Measurements from ENCODE around the gene CHCHD4.

CHCHD4 gene

DNA sequence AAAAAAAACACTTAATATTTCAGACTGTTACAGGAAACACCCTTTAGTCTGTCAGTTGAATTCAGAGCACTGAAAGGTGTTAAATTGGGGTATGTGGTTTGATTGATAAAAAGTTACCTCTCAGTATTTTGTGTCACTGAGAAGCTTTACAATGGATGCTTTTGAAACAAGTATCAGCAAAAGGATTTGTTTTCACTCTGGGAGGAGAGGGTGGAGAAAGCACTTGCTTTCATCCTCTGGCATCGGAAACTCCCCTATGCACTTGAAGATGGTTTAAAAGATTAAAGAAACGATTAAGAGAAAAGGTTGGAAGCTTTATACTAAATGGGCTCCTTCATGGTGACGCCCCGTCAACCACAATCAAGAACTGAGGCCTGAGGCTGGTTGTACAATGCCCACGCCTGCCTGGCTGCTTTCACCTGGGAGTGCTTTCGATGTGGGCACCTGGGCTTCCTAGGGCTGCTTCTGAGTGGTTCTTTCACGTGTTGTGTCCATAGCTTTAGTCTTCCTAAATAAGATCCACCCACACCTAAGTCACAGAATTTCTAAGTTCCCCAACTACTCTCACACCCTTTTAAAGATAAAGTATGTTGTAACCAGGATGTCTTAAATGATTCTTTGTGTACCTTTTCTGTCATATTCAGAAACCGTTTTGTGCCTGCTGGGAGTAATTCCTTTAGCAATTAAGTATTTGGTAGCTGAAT lies 18.0 kb upstream of the CHCHD4 start:
- no peak for DNase-seq (ENCODE audit: low read depth)
- H3K4me3 ChIP-seq (ENCODE audit: control insufficient read depth, low read depth, low read length): no peak overlapping the region
- TF ChIP-seq, protein P1, sequence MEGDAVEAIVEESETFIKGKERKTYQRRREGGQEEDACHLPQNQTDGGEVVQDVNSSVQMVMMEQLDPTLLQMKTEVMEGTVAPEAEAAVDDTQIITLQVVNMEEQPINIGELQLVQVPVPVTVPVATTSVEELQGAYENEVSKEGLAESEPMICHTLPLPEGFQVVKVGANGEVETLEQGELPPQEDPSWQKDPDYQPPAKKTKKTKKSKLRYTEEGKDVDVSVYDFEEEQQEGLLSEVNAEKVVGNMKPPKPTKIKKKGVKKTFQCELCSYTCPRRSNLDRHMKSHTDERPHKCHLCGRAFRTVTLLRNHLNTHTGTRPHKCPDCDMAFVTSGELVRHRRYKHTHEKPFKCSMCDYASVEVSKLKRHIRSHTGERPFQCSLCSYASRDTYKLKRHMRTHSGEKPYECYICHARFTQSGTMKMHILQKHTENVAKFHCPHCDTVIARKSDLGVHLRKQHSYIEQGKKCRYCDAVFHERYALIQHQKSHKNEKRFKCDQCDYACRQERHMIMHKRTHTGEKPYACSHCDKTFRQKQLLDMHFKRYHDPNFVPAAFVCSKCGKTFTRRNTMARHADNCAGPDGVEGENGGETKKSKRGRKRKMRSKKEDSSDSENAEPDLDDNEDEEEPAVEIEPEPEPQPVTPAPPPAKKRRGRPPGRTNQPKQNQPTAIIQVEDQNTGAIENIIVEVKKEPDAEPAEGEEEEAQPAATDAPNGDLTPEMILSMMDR (IDR thresholded peaks at IDR 0.05; ENCODE audit: control insufficient read depth, insufficient read depth, low read depth, low read length, missing control alignments): no peak

DNA sequence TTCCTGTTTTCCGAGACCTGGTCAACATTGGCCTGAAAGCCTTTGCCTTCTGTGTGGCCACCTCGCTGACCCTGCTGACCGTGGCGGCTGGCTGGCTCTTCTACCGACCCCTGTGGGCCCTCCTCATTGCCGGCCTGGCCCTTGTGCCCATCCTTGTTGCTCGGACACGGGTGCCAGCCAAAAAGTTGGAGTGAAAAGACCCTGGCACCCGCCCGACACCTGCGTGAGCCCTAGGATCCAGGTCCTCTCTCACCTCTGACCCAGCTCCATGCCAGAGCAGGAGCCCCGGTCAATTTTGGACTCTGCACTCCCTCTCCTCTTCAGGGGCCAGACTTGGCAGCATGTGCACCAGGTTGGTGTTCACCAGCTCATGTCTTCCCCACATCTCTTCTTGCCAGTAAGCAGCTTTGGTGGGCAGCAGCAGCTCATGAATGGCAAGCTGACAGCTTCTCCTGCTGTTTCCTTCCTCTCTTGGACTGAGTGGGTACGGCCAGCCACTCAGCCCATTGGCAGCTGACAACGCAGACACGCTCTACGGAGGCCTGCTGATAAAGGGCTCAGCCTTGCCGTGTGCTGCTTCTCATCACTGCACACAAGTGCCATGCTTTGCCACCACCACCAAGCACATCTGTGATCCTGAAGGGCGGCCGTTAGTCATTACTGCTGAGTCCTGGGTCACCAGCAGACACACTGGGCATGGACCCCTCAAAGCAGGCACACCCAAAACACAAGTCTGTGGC lies 17.1 kb upstream of the CHCHD4 start:
- TF ChIP-seq, protein P1 (IDR thresholded peaks at IDR 0.05; ENCODE audit: control insufficient read depth, insufficient read depth, low read depth, low read length, missing control alignments): no peak
- H3K4me3 ChIP-seq (ENCODE audit: control insufficient read depth, low read depth, low read length): no peak overlapping the region
- DNase-seq (ENCODE audit: low read depth): no peak

DNA sequence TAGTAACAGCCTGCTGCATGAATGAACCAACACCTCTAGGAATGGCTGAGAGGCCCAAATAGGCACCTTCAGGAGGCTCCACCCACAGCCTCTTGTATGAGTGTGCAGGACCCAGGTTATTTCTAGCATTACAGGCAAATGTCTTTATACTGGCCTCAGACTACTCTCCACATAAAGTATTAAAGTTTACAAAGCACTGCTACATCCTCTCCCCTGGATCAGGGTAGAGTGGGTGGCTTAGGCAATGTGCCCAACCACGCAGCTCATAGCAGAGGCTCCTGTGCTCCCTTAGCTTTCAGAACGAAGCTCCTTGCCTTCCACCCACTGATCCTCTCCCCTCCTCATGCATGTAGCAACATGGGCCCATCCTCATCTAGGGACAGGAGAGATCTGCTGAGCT lies 16.5 kb upstream of the CHCHD4 start:
- TF ChIP-seq, protein P1 (IDR thresholded peaks at IDR 0.05; ENCODE audit: control insufficient read depth, insufficient read depth, low read depth, low read length, missing control alignments): no peak
- no peak for DNase-seq (ENCODE audit: low read depth)
- H3K4me3 ChIP-seq (ENCODE audit: control insufficient read depth, low read depth, low read length): no peak overlapping the region

DNA sequence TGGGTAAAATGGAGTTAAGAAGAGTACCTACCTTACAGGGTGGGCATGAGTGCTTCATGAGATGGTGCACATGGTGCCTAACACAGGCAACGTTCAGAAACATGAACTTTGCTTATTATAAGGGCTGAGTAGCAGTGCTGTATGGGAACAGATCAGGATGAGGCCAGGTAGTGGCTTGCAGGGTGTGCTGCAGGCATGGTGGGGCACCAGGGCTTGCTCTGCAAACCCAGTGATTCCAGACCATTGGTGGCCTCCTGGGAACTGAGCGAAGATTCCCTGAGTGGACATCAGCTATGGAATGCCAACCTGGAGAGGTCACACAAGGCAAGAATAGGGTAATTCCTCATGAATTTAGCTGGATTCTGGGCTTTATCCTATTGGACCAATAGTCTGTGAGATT lies 16.0 kb upstream of the CHCHD4 start:
- DNase-seq (ENCODE audit: low read depth): no peak
- H3K4me3 ChIP-seq (ENCODE audit: control insufficient read depth, low read depth, low read length): no peak overlapping the region
- TF ChIP-seq, protein P1 (IDR thresholded peaks at IDR 0.05; ENCODE audit: control insufficient read depth, insufficient read depth, low read depth, low read length, missing control alignments): no peak

DNA sequence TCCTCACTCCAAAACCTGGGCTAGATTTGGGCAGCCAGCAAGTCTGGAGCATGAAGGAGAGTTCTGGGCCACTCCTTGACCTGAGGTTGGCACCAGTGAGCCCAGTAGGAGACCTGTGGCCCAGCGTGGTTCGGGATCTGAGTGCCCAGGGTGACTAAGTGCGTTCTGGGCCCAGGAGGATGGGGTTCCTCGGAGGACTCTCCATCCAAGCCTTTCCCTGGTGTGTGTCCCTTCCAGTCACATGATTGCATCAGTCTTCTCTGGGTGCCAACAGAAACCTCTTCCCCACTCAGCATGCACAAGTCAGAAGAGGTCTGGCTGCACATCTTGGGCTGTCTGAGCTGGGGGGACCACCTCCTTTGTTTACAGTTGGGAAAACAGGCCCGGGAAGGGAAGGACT lies 15.1 kb upstream of the CHCHD4 start:
- TF ChIP-seq, protein P1 (IDR thresholded peaks at IDR 0.05; ENCODE audit: control insufficient read depth, insufficient read depth, low read depth, low read length, missing control alignments): no peak
- H3K4me3 ChIP-seq (ENCODE audit: control insufficient read depth, low read depth, low read length): no peak overlapping the region
- DNase-seq (ENCODE audit: low read depth): no peak

DNA sequence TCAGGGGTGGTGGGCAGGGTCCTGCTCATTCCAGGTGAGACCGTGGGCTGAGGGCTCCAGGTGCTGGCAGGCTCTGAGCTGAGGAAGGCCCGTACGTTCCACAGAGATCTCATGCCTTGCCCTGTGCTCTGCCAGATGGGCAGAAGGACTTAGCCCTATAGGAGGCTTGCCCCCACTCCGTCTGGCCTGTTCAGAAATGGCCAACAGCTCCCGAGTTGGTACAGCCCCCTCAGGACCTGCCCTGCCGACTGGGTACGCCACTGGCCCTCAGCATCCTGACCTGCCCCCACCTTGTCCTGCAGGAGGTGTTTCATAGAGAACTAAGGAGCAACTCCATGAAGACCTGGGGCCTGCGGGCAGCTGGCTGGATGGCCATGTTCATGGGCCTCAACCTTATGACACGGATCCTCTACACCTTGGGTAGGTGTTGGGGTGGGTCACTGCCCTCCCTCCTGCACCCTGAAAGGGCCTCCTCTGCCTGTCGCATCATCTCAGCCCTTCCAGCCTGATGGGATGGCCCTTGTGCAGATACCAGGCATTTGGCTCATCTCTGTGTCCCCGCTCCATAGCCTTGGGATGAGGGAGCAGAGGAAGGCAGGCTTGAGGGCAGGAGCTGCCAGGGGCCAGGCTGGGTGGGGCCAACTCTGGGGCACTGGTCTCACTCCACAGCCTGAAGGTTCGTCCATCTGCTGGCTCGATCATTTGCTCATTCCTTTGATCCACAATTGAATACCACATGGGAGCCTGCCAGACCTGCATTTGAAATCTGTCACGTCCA lies 14.4 kb upstream of the CHCHD4 start:
- DNase-seq (ENCODE audit: low read depth): no peak
- TF ChIP-seq, protein P1 (IDR thresholded peaks at IDR 0.05; ENCODE audit: control insufficient read depth, insufficient read depth, low read depth, low read length, missing control alignments): no peak
- no peak overlapping the region for H3K4me3 ChIP-seq (ENCODE audit: control insufficient read depth, low read depth, low read length)

All from AG09309 (cell line).